HL-60/S4 (cell line): Measurements from ENCODE around the gene TFPI.
"Not testable (repeated sequence)": the region's sequence is repeated elsewhere in the genome, so short reads cannot be mapped to it uniquely, and the experiment has no call there.

Experiments used
- in situ Hi-C: fragments of 300-500 bp; cut with MboI; formaldehyde crosslinking; loops from 2 replicates; pipeline ENCODE4 v1.14.3; 2022; ENCODE audit warnings: low sequenced_read_pairs

The TFPI gene

GRCh38 chr2:187554011-187554703 is at the start of gene TFPI:
TSS of gene TFPI (minus strand) at chr2:187554435. CDS start at chr2:187503768, 50,667 bp downstream.
- in situ Hi-C loops = no loop called here

- in situ Hi-C loops = no loop called here
Measured at GRCh38 chr2:187594801-187595200, 40.6 kb upstream of the TFPI start.

- in situ Hi-C loops = no loop called here
Measured at GRCh38 chr2:187593697-187594096, 39.5 kb upstream of the TFPI start.

- in situ Hi-C loops = no loop called here
Measured at GRCh38 chr2:187593098-187593497, 38.9 kb upstream of the TFPI start.

- in situ Hi-C loops = no loop called here
Measured at GRCh38 chr2:187590175-187590574, 35.9 kb upstream of the TFPI start.

DNA sequence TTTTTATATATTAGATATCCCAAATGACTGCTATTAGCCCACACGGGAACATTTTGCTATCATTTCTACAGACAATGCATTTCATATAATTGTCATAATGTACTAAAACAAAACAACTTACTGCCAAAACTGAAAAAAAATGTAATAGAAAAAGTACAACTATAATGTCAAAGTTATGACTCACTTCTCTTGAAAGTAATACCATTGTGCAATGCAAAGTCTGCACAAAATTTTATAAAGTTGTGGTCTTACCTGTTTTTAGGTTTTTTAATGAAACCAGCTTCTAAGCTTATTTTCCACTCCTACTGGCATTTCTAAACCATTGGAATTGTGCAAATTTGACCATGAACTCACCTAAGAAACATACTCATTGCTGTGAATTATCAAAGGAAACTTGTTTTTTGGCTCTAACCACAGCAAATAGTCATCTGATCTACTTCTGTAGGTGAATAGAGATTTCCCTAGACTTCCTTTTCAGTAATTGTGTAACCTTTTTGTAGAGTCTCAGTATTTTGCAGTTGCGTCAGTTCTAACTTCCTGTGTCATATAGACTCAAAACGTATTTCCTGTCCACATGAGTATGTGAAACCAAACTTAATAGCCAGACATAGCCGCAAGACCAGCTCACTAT is 31.9 kb upstream of the TFPI start:
- in situ Hi-C loops = no loop called here

- in situ Hi-C loops = no loop called here
Measured at GRCh38 chr2:187581125-187581896, 27.1 kb upstream of the TFPI start.

DNA sequence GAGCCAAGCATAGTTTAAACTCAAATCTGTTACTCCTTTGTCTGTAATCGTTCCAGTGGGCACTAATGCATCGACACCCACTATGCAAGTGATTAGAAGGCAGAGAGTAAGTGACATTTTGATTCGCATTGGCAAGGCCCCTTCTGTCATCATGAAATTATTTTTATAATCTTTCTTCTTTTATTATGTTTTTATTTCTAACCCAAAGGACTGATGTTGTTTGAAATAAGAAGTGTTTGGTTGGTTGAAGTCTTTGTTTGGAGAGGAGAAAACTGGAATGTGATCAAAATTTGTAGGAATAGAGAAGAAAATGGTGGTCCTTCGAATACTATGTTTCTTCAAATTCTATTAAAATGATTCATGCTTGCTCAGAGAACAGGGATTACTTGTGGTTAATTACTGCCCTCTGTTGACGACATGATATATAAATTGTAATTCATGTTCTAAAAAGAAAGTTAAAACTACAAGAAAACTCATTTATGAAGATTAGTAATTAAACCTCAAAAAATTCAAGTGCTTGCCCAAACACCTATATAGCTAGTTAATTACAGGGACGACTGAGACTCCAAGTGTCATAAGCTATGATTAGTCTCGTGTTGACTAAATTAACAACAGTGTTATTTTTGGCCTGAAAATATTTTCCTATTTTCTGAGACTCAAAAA is 26.4 kb upstream of the TFPI start:
- in situ Hi-C loops = no loop called here

- in situ Hi-C loops = no loop called here
Measured at GRCh38 chr2:187577310-187577709, 23.1 kb upstream of the TFPI start.

- in situ Hi-C loops = no loop called here
Measured at GRCh38 chr2:187576906-187577305, 22.7 kb upstream of the TFPI start.

GRCh38 chr2:187575751-187576067 is 21.5 kb upstream of the TFPI start:
- in situ Hi-C loops = no loop called here

- in situ Hi-C loops = no loop called here
Measured at GRCh38 chr2:187574969-187575750, 20.9 kb upstream of the TFPI start.

DNA sequence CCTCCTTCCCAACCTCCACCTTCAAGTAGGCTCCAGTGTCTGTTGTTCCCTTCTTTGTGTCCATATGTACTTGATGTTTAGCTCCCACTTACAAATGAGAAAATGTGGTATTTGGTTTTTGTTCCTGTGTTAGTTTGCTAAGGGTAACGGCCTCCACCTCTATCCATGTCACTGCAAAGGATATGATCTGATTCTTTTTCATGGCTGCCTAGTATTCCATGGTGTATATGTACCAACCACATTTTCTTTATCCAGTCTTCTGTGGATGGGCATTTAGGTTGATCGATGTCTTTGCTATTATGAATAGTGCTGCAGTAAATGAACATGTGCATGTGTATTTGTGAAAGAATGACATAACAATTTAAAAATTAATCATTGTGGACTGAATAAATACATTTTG is 19.5 kb upstream of the TFPI start:
- in situ Hi-C loops = no loop called here

DNA sequence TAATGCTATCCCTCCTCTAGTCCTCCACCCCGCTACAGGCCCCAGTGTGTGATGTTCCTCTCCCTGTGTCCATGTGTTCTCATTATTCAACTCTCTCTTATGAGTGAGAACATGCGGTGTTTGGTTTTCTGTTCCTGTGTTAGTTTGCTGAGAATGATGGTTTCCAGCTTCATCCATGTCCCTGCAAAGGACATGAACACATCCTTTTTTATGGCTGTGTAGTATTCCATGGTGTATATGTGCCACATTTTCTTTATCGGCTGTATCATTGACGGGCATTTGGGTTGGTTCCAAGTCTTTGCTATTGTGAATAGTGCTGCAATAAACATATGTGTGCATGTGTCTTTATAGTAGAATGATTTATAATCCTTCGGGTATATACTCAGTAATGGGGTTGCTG is 17.8 kb upstream of the TFPI start:
- in situ Hi-C loops = not testable (repeated sequence)

DNA sequence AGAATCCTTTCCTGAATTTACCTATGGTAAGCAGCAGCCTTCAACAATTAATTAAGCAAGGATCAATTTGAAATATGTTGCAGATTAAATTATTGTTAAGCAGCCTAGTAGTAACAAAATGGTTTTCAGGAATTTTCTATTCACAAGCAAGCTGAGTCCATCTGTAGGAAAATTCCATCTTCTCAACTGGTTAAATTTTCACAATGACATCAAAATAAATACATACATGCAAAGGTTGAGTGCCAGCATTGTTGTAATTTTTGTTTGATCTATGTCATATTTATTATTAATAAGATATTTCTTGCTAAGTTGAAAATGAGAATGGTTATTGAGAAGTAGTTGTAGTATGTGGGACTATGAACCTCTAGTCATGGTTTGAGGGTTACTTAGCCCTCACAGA is 15.3 kb upstream of the TFPI start:
- in situ Hi-C loops = no loop called here

GRCh38 chr2:187569042-187569441 is 14.8 kb upstream of the TFPI start:
- in situ Hi-C loops = no loop called here

DNA sequence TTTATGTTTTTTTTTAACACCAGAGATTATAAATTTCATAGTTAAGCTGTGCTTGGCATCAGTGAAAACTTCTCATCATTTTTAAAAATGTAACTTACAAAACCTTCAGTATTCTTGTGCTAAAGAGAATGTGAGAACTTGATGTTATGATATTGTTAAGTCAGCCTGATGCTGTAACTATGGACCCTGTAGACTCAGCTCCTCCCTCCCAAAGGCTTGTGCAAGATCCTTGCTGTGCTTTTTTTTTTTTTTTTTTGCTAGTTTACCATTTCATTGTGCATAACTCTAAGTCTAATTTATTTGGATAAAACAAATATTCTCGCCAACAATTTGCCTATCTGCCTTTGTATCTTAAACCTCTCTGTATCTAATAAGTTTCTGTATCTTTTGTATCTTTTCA is 12.9 kb upstream of the TFPI start:
- in situ Hi-C loops = no loop called here

GRCh38 chr2:187566712-187567111 is 12.5 kb upstream of the TFPI start:
- in situ Hi-C loops = no loop called here

GRCh38 chr2:187566266-187566665 is 12.0 kb upstream of the TFPI start:
- in situ Hi-C loops = no loop called here

DNA sequence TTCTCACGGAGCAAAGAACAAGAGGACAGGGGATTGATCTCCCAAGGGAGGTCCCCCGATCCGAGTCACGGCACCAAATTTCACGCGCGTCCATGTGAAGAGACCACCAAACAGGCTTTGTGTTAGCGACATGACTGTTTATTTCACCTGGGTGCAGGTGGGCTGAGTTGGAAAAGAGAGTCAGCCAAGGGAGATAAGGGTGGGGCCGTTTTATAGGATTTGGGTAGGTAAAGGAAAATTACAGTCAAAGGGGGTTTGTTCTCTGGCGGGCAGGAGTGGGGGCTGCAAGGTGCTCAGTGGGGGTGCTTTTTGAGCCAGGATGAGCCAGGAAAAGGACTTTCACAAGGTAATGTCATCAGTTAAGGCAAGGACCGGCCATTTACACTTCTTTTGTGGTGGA is 11.4 kb upstream of the TFPI start:
- in situ Hi-C loops = not testable (repeated sequence)

- in situ Hi-C loops = not testable (repeated sequence)
Measured at GRCh38 chr2:187556493-187556892, 2.3 kb upstream of the TFPI start.
